Measurements from ENCODE around the gene UBXN4.

The UBXN4 gene

DNA sequence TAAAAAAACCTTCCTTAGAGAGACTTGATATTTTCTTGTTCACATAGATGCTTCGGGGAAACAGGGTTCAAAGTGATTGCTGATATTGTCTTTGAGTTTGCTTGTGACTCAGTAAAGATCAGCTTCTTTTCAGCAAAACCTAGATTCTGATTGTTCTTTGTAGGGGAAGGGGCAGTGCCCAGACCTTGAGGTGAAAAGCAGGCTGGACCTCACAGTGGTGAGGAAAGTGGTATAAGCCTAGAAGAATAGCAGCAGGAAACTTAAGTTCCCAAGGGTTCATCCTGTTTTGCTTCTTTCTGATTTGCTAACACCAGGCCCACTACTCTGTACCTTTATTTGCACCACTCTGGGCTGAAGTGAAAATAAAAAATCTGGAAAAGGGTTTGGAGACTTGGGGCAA is 20.9 kb downstream of the UBXN4 start:
- TF ChIP-seq, protein P1, sequence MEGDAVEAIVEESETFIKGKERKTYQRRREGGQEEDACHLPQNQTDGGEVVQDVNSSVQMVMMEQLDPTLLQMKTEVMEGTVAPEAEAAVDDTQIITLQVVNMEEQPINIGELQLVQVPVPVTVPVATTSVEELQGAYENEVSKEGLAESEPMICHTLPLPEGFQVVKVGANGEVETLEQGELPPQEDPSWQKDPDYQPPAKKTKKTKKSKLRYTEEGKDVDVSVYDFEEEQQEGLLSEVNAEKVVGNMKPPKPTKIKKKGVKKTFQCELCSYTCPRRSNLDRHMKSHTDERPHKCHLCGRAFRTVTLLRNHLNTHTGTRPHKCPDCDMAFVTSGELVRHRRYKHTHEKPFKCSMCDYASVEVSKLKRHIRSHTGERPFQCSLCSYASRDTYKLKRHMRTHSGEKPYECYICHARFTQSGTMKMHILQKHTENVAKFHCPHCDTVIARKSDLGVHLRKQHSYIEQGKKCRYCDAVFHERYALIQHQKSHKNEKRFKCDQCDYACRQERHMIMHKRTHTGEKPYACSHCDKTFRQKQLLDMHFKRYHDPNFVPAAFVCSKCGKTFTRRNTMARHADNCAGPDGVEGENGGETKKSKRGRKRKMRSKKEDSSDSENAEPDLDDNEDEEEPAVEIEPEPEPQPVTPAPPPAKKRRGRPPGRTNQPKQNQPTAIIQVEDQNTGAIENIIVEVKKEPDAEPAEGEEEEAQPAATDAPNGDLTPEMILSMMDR (IDR thresholded peaks at IDR 0.05; ENCODE audit: borderline replicate concordance, insufficient read depth, low read depth, low read length) = no peak
- no peak overlapping the region for H3K4me3 ChIP-seq (ENCODE audit: low read depth, low read length)

DNA sequence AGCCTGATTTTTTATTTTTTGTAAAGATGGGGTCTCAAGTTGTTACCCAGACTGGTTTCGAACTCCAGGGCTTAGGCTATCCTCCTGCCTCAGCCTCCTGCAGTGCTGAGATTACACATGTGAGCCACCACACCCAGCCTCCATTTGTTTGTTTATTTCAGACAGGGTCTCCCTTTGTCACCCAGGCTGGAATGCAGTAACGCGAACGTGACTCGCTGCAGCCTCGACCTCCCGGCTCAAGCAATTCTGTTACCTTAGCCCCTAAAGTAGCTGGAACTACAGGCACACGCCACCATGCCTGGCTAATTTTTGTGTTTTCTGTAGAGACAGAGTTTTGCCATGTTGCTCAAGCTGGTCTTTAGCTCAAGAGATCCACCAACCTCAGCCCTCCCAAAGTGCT is 27.2 kb downstream of the UBXN4 start:
- no peak overlapping the region for H3K4me3 ChIP-seq (ENCODE audit: low read depth, low read length)
- TF ChIP-seq, protein P1 (IDR thresholded peaks at IDR 0.05; ENCODE audit: borderline replicate concordance, insufficient read depth, low read depth, low read length) = no peak

DNA sequence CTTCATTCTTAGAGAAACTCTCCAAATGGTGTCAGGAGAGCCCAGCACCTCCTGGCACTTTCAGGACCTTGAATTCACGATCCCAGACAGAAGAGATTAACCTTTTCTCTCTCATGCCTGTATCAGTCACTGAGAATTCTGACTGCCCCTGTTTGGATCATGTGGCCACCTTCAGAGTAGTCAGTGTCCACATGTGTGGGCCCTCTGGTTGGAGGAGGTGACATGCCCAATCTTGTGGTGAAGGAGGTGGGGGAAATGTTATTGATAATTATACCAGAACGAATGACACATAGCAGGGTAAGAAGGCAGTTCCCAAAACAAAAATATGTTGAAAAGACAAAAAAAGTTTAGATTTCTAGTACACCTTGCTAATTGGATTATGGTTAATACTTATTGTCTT is 31.7 kb downstream of the UBXN4 start:
- TF ChIP-seq, protein P1 (IDR thresholded peaks at IDR 0.05; ENCODE audit: borderline replicate concordance, insufficient read depth, low read depth, low read length) = no peak
- H3K4me3 ChIP-seq (ENCODE audit: low read depth, low read length) = no peak overlapping the region

DNA sequence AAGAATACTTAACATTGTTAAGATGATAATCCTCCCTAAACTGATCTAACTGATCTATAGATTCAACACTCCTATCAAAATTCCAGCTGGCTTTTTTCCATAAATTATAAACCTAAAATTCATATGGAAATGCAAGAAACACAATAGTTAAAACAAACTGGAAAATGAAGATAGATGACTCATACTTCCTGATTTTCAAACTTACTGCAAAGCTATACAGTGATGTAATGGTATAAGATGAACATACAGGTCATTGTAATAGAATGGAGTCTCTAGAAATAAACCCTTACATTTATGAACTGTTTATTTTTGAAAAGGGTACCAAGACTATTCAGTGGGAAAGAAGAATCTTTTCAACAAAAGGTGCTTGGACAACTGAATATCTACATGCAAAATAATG is 32.3 kb downstream of the UBXN4 start:
- no peak overlapping the region for H3K4me3 ChIP-seq (ENCODE audit: low read depth, low read length)
- TF ChIP-seq, protein P1 (IDR thresholded peaks at IDR 0.05; ENCODE audit: borderline replicate concordance, insufficient read depth, low read depth, low read length) = no peak

DNA sequence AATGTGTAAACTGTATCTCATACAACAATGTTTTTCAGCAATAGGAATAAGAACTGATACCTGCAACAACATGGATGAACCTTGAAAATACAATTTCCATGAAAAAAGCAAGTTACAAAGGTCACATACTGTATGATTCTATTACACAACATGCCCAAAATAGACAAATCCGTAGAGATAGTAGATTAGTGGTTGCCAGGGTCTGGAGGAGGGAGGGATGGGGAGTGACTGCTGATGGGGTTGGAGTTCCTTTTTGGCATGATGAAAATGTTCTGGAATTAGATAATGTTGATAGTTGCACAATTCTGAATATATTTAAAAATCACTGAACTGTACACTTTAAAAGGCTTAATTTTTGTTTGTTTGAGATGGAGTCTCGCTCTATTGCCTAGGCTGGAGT is 33.8 kb downstream of the UBXN4 start:
- no peak overlapping the region for H3K4me3 ChIP-seq (ENCODE audit: low read depth, low read length)
- TF ChIP-seq, protein P1 (IDR thresholded peaks at IDR 0.05; ENCODE audit: borderline replicate concordance, insufficient read depth, low read depth, low read length) = no peak

DNA sequence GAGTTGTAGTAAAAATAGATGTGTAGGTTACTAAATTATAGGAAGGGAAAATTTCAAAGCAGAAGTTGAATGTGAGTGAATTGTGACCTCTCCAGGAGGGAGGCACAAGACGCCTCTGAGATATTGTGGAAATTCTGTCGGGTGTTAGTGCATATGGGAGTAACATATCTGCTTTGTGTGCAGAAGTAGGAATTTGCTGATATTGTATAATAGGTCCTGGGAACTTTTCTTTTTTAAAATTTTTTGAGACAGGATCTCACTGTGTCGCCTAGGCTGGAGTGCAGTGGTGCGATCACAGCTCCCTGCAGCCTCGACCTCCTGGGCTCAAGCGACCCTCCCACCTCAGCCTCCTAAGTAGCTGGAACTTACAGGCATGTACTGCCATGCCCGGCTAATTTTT is 34.7 kb downstream of the UBXN4 start:
- TF ChIP-seq, protein P1 (IDR thresholded peaks at IDR 0.05; ENCODE audit: borderline replicate concordance, insufficient read depth, low read depth, low read length) = no peak
- H3K4me3 ChIP-seq (ENCODE audit: low read depth, low read length) = no peak overlapping the region

DNA sequence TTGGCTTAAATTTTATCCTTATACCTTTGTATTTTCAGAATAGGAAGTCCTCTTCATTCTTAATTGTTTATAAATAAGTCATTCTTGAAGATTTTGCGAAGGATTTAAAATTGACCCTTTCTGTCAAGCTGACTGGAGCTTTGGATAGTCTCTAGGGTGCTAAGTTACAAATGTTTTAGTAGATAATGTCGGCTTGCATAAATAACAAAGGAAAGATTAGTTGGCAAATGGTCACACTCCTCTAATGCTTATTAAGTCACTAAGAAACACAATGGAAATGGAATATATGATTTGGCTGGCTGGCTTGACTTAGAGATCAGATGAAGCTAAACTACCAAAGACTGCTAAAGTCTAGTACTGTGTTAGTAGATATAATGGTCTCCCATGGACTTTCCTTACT is 40.6 kb downstream of the UBXN4 start:
- TF ChIP-seq, protein P1 (IDR thresholded peaks at IDR 0.05; ENCODE audit: borderline replicate concordance, insufficient read depth, low read depth, low read length) = no peak
- H3K4me3 ChIP-seq (ENCODE audit: low read depth, low read length) = no peak overlapping the region

Measured in GM12875 (cell line).